ENCODE data around the gene DDX42. TPM values are rescaled to one million over a fixed set of nuclear protein-coding genes. Genes with fewer than 3 reads are reported as not detected.
A peak's percentile ranks its signal among the peaks of the same experiment; 100 is the strongest.

Gene DDX42
- total RNA-seq, 1 donor from 2014 or later = 37.5 TPM

- H3K4me3 ChIP-seq = no peak overlapping the region
- H3K4me1 ChIP-seq = peaks cover 10 to 14% of the 10 kb centered on the region in 2 donors
- intact Hi-C loops (cut with DNase I) = no loop called here
- H3K9me3 ChIP-seq = no peaks in the 10 kb centered on the region
- no peak for DNase-seq (ENCODE audit: low spot score in 2 of 2)
- H3K36me3 ChIP-seq = peaks cover 76 to 79% of the 10 kb centered on the region in 2 donors
- H3K27me3 ChIP-seq = no peaks in the 10 kb centered on the region
- no peak for TF ChIP-seq CTCF (IDR thresholded peaks at IDR 0.05)
- no peak overlapping the region for H3K27ac ChIP-seq
Measured at GRCh38 chr17:63832014-63832413, 58.0 kb downstream of the DDX42 start.

GRCh38 chr17:63832455-63832854 is 58.5 kb downstream of the DDX42 start:
- intact Hi-C loops (cut with DNase I) = no loop called here
- Histone ChIP-seq H3K4me3 (no peak overlapping the region), H3K27me3 (no peaks in the 10 kb centered on the region), H3K4me1 (peaks cover 13 to 18% of the 10 kb centered on the region in 2 donors), H3K27ac (no peak overlapping the region), H3K36me3 (peaks cover 80 to 83% of the 10 kb centered on the region in 2 donors), H3K9me3 (no peaks in the 10 kb centered on the region)
- no peak for TF ChIP-seq CTCF (IDR thresholded peaks at IDR 0.05)
- DNase-seq (ENCODE audit: low spot score in 2 of 2) = no peak

- no peaks in the 10 kb centered on the region for H3K27me3 ChIP-seq
- intact Hi-C loops (cut with DNase I) = no loop called here
- H3K27ac ChIP-seq = no peak overlapping the region
- H3K36me3 ChIP-seq = peaks cover 80 to 84% of the 10 kb centered on the region in 2 donors
- no peak overlapping the region for H3K4me3 ChIP-seq
- no peak for DNase-seq (ENCODE audit: low spot score in 2 of 2)
- H3K9me3 ChIP-seq = no peaks in the 10 kb centered on the region
- TF ChIP-seq CTCF (IDR thresholded peaks at IDR 0.05) = no peak
- H3K4me1 ChIP-seq = peaks cover 17 to 22% of the 10 kb centered on the region in 2 donors
Measured at GRCh38 chr17:63833026-63833740, 59.2 kb downstream of the DDX42 start.

- H3K4me3 ChIP-seq = no peak overlapping the region
- DNase-seq (ENCODE audit: low spot score in 2 of 2) = no peak
- H3K27ac ChIP-seq = no peak overlapping the region
- H3K36me3 ChIP-seq = peaks cover 80 to 84% of the 10 kb centered on the region in 2 donors
- H3K9me3 ChIP-seq = no peaks in the 10 kb centered on the region
- intact Hi-C loops (cut with DNase I) = no loop called here
- H3K27me3 ChIP-seq = no peaks in the 10 kb centered on the region
- peaks cover 13 to 22% of the 10 kb centered on the region in 2 donors for H3K4me1 ChIP-seq
- TF ChIP-seq CTCF (IDR thresholded peaks at IDR 0.05) = no peak
Measured at GRCh38 chr17:63833741-63834373, 59.9 kb downstream of the DDX42 start.

- no peak for DNase-seq (ENCODE audit: low spot score in 2 of 2)
- Histone ChIP-seq H3K27ac (peak overlapping the region in 1 of 2 donors; percentile 9), H3K4me1 (peaks cover 16 to 25% of the 10 kb centered on the region in 2 donors), H3K36me3 (peaks cover 73 to 77% of the 10 kb centered on the region in 2 donors), H3K27me3 (no peaks in the 10 kb centered on the region), H3K9me3 (no peaks in the 10 kb centered on the region), H3K4me3 (no peak overlapping the region)
- intact Hi-C loops (cut with DNase I) = no loop called here
- TF ChIP-seq CTCF (IDR thresholded peaks at IDR 0.05) = peak; percentile 14 to 41 (median 25)
Measured at GRCh38 chr17:63834431-63835166, 60.6 kb downstream of the DDX42 start.

Measured in ascending aorta (tissue), 2 donors.